Measurements from ENCODE around the gene ANKRD63. TPM values are rescaled to one million over a fixed set of nuclear protein-coding genes. Genes with fewer than 3 reads are reported as not detected.

Gene ANKRD63
- total RNA-seq, 1 experiment from 2014 or later, result 1.2 TPM

DNA sequence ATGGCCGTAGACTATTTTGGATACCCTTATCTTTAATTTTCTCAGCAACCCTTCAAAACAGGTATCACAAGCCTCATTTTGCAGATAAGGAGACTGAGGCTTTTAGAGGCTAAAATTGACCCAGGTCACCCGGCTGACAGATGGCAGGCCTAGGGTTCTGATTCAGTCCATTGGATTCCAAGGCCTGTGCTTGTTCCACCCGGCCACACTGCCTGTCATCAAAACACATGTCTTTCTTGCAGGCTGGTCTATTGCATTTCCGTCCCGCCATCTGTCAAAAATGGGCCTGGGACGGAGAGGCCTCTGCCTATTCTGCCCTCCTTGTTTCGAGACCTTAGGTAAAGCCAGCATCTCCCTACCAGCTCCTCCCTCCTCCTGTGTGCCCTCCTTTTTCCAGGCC lies 48.8 kb upstream of the ANKRD63 start:
- no peaks in the 10 kb centered on the region for H4K20me1 ChIP-seq (ENCODE audit: low read length)
- no peak overlapping the region for H3K9ac ChIP-seq (ENCODE audit: low read length)
- H3K27ac ChIP-seq (ENCODE audit: low read length), result no peak overlapping the region
- BruUV-seq (replicated peaks), result no TSS peak
- peaks cover 3% of the 10 kb centered on the region for H3K4me1 ChIP-seq (ENCODE audit: insufficient read depth, low read length)
- no peaks in the 10 kb centered on the region for H3K27me3 ChIP-seq (ENCODE audit: low read length)
- peaks cover 11% of the 10 kb centered on the region for H3K79me2 ChIP-seq (ENCODE audit: low read length)
- H3K4me3 ChIP-seq (ENCODE audit: low read length), result no peak overlapping the region
- H3K4me2 ChIP-seq (ENCODE audit: low read length), result no peak overlapping the region
- no peak overlapping the region for H2AFZ ChIP-seq (ENCODE audit: low read length)
- ChIA-PET POLR2A (ENCODE audit: unreplicated experiment) (no interaction called here), CTCF (no interaction called here)
- H3F3A ChIP-seq (ENCODE audit: low read length, unreplicated experiment), result peaks cover 21% of the 10 kb centered on the region
- H3K36me3 ChIP-seq (ENCODE audit: low read depth, low read length), result peaks cover 31% of the 10 kb centered on the region
- H3K9me3 ChIP-seq (ENCODE audit: low read length), result no peaks in the 10 kb centered on the region
- DNase-seq (no peak), ATAC-seq (no peak)
- TF ChIP-seq, protein P1, sequence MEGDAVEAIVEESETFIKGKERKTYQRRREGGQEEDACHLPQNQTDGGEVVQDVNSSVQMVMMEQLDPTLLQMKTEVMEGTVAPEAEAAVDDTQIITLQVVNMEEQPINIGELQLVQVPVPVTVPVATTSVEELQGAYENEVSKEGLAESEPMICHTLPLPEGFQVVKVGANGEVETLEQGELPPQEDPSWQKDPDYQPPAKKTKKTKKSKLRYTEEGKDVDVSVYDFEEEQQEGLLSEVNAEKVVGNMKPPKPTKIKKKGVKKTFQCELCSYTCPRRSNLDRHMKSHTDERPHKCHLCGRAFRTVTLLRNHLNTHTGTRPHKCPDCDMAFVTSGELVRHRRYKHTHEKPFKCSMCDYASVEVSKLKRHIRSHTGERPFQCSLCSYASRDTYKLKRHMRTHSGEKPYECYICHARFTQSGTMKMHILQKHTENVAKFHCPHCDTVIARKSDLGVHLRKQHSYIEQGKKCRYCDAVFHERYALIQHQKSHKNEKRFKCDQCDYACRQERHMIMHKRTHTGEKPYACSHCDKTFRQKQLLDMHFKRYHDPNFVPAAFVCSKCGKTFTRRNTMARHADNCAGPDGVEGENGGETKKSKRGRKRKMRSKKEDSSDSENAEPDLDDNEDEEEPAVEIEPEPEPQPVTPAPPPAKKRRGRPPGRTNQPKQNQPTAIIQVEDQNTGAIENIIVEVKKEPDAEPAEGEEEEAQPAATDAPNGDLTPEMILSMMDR (conservative IDR thresholded peaks at IDR 0.05; ENCODE audit: low read depth, low read length), result no peak
- TF ChIP-seq EZH2 (IDR thresholded peaks at IDR 0.05; ENCODE audit: low read length, unreplicated experiment), result no peak
- TF ChIP-seq EZH2phosphoT487 (IDR thresholded peaks at IDR 0.05; ENCODE audit: borderline replicate concordance, low read length), result no peak
- intact Hi-C loops (cut with micrococcal nuclease), result no loop called here
- no peaks in the 10 kb centered on the region for H3K9me2 ChIP-seq (replicated peaks; ENCODE audit: low read length)

DNA sequence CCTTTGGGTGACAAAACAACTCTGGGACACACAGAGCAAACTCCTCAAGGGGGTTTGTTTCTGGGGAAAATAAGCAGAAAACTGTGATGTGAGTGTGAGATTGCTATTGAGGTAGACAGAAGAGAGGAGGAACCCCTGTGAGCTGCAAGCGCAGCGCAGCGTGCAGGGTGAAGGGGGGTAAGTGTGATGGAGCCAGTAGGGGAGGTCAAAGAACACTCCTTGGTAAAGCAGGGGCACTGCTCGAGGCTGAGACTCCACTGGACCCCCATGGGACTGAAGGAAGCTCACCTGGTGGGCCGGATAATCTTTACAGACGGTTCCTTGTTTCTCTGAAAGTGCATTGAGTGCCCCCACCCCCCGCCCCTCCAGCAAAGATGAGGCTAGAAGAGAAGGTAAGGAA lies 48.2 kb upstream of the ANKRD63 start:
- POLR2A ChIA-PET (ENCODE audit: unreplicated experiment), result no interaction called here
- no peaks in the 10 kb centered on the region for H3K27me3 ChIP-seq (ENCODE audit: low read length)
- CTCF ChIA-PET, result no interaction called here
- no peaks in the 10 kb centered on the region for H3K9me2 ChIP-seq (replicated peaks; ENCODE audit: low read length)
- no peak overlapping the region for H3K4me2 ChIP-seq (ENCODE audit: low read length)
- no peak overlapping the region for H2AFZ ChIP-seq (ENCODE audit: low read length)
- peaks cover 21% of the 10 kb centered on the region for H3F3A ChIP-seq (ENCODE audit: low read length, unreplicated experiment)
- peaks cover 25% of the 10 kb centered on the region for H3K36me3 ChIP-seq (ENCODE audit: low read depth, low read length)
- peaks cover under 1% of the 10 kb centered on the region for H3K4me1 ChIP-seq (ENCODE audit: insufficient read depth, low read length)
- H3K27ac ChIP-seq (ENCODE audit: low read length), result 0 out of 2 replicates have a peak overlapping the region, but pooled peaks have one; percentile 5
- ATAC-seq, result no peak
- H4K20me1 ChIP-seq (ENCODE audit: low read length), result no peaks in the 10 kb centered on the region
- H3K4me3 ChIP-seq (ENCODE audit: low read length), result no peak overlapping the region
- BruUV-seq (replicated peaks), result no TSS peak
- DNase-seq, result no peak
- H3K9ac ChIP-seq (ENCODE audit: low read length), result no peak overlapping the region
- intact Hi-C loops (cut with micrococcal nuclease), result no loop called here
- TF ChIP-seq, protein P1 (conservative IDR thresholded peaks at IDR 0.05; ENCODE audit: low read depth, low read length), result no peak
- TF ChIP-seq EZH2phosphoT487 (IDR thresholded peaks at IDR 0.05; ENCODE audit: borderline replicate concordance, low read length) (no peak), EZH2 (IDR thresholded peaks at IDR 0.05; ENCODE audit: low read length, unreplicated experiment) (no peak)
- peaks cover 10% of the 10 kb centered on the region for H3K79me2 ChIP-seq (ENCODE audit: low read length)
- H3K9me3 ChIP-seq (ENCODE audit: low read length), result no peaks in the 10 kb centered on the region

DNA sequence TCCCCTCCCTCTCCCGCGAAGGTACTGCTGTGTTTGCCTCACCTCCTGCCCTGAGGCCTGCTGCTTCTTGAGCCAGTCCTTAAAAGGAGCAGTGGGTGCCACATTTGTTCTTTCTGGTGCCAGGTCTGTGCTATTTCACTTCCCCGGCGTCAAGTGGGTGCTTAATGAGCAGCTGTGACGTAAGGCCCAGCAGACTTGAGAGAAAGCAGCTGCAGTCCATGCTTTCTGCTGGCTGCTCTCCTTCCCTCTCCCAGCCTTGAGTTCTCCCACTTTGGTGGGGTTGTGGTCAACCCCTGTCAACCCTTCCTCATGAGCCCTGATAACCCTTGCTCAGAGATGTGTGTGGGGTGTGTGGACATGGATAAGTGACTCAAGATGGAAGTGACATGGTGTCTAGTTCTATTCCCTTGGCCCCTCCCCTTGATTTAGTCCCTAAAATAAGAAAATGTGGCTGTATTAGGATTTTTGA lies 47.5 kb upstream of the ANKRD63 start:
- H2AFZ ChIP-seq (ENCODE audit: low read length), result no peak overlapping the region
- H3F3A ChIP-seq (ENCODE audit: low read length, unreplicated experiment), result peaks cover 21% of the 10 kb centered on the region
- peaks cover 11% of the 10 kb centered on the region for H3K79me2 ChIP-seq (ENCODE audit: low read length)
- CTCF ChIA-PET, result no interaction called here
- H3K9ac ChIP-seq (ENCODE audit: low read length), result no peak overlapping the region
- H3K4me3 ChIP-seq (ENCODE audit: low read length), result no peak overlapping the region
- H3K9me3 ChIP-seq (ENCODE audit: low read length), result no peaks in the 10 kb centered on the region
- DNase-seq (peak; percentile 39), ATAC-seq (peak; percentile 7)
- H3K9me2 ChIP-seq (replicated peaks; ENCODE audit: low read length), result no peaks in the 10 kb centered on the region
- TF ChIP-seq EZH2phosphoT487 (IDR thresholded peaks at IDR 0.05; ENCODE audit: borderline replicate concordance, low read length) (no peak), EZH2 (IDR thresholded peaks at IDR 0.05; ENCODE audit: low read length, unreplicated experiment) (no peak)
- peaks cover 18% of the 10 kb centered on the region; the same call in 1 of the 2 replicates for H3K36me3 ChIP-seq (ENCODE audit: low read depth, low read length)
- H3K27me3 ChIP-seq (ENCODE audit: low read length), result no peaks in the 10 kb centered on the region
- H3K27ac ChIP-seq (ENCODE audit: low read length), result 0 out of 2 replicates have a peak overlapping the region, but pooled peaks have one; percentile 5
- peaks cover 7% of the 10 kb centered on the region for H3K4me1 ChIP-seq (ENCODE audit: insufficient read depth, low read length)
- H3K4me2 ChIP-seq (ENCODE audit: low read length), result no peak overlapping the region
- POLR2A ChIA-PET (ENCODE audit: unreplicated experiment), result interaction anchor here (0.6 kb wide), 1 partner anchor 93 kb away, joined by 3 read pairs; no protein-coding TSS in a partner anchor
- intact Hi-C loops (cut with micrococcal nuclease), result no loop called here
- H4K20me1 ChIP-seq (ENCODE audit: low read length), result peaks cover 6% of the 10 kb centered on the region; the same call in 1 of the 2 replicates
- BruUV-seq (replicated peaks), result no TSS peak
